Cardiac fibroblast (primary cell): Measurements from ENCODE around the gene RCOR1.

Source experiments
- DNase-seq, 2 donors: peaks; one replicate each; pipeline versions ENCODE4 v3.0.0 to v3.0.0-alpha.2; 2010; ENCODE audit warnings: low read depth in 2 of 2
- H3K4me3 ChIP-seq, 2 donors: replicated peaks in 1 of 2; 1 replicate in 1 of 2; 2 replicates in 1 of 2; pipeline ENCODE4 v1.5.1; 2011; ENCODE audit warnings: low read depth in 2 of 2, low read length in 2 of 2, mild to moderate bottlenecking in 2 of 2, moderate library complexity in 1 of 2
- CTCF ChIP-seq: IDR thresholded peaks from one replicate; pipeline ENCODE4 v1.5.1; 2011; ENCODE audit warnings: low read depth, mild to moderate bottlenecking, low read length, inconsistent platforms

The RCOR1 gene

GRCh38 chr14:102731871-102732800 lies 139.7 kb downstream of the RCOR1 start:
- no peak for DNase-seq
- no peak overlapping the region for H3K4me3 ChIP-seq
- TF ChIP-seq CTCF: no peak

DNA sequence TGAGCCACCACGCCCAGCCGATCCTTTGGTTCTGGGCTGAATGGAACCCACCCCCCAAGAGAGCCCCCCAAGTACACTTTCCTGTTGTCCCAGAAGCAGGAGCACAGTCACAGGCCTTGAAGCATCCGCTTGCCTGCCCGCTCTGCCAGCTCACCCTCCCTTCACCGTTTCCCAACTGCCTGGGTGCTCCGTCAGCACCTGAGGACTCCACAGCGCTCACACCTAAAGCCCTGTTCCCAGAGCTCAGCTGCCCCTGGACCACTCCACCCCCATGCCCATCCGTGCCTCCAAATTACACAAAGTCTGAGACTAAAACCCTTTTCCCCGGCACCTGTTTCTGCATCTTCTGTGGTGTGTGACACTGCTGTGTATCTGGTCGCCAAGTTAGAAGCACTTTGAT lies 140.5 kb downstream of the RCOR1 start:
- H3K4me3 ChIP-seq: no peak overlapping the region
- no peak for TF ChIP-seq CTCF
- DNase-seq: no peak

DNA sequence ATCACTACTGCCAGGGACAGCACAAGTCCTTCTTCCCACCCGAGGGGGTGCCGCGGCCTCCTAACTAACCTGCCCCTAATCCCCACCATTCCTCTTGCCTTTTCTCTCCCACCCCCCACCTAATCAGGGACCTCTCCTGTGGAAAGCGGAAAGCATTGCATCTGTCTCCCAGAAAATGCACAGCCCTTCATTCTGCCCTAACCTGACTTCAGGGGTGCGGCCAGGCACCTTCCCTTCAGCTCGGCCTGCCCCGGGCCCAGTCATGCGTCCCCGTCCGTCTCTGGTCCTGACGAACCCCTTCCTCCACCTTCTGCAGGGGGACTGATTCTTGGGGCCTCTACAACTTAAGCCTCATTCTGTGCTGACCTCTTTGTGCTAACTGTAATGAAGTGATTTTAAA lies 140.9 kb downstream of the RCOR1 start:
- no peak for DNase-seq
- no peak for TF ChIP-seq CTCF
- H3K4me3 ChIP-seq: no peak overlapping the region

GRCh38 chr14:102734436-102734835 lies 142.0 kb downstream of the RCOR1 start:
- DNase-seq: no peak
- no peak overlapping the region for H3K4me3 ChIP-seq
- TF ChIP-seq CTCF: no peak

- no peak for DNase-seq
- TF ChIP-seq CTCF: no peak
- H3K4me3 ChIP-seq: no peak overlapping the region
Measured at GRCh38 chr14:102736956-102737355, 144.5 kb downstream of the RCOR1 start.

GRCh38 chr14:102737402-102738372 lies 145.2 kb downstream of the RCOR1 start:
- DNase-seq: no peak
- H3K4me3 ChIP-seq: no peak overlapping the region
- no peak for TF ChIP-seq CTCF
